GM19025 (cell line): Measurements from ENCODE around the gene CLEC2L.

Experiments
- ATAC-seq: cut with Tn5 transposase; IDR thresholded peaks from one replicate; pipeline ENCODE4 v1.9.1; 2021; ENCODE audit warnings: mild to moderate bottlenecking, low read depth, moderate library complexity; ENCODE audit not compliant: unreplicated experiment

The CLEC2L gene

DNA sequence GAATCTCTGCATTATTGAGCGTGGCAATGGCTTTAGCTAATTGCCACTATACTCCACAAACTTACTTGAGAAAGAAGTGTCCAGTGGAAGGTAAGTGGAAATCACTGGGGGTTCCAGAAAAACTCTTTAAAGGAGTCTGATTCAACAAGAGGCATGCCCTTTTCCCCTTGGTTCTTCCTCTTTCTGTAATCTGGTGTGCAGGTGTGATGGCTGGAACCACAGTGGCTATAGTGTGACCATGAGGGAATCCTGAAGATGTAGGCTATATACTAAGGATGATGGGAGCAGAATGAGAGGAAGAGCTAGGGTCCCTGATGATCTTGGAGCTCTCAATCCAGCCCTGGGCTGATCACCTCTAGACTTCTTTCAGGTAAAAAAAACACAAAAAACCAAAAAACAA, 2.0 kb upstream of the CLEC2L start:
- no peak for ATAC-seq

DNA sequence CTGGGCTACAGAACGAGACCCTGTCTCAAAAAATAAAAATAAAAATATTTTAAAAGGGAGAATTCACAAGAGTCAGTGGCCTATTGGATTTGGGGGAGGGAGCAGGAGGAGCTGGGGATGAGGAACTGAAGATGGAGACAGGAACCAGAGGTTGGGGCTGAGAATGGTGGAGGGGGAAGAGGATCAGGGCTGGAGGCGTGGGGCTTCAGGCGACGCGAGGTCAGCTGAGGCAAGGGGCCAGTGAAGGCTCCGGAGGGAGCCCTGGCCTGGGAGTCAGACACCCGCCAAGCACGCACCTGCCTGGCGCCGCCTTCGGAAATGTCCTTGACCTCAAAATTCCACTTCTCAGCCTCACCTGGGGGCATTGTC, 671 bp upstream of the CLEC2L start:
- no peak for ATAC-seq

DNA sequence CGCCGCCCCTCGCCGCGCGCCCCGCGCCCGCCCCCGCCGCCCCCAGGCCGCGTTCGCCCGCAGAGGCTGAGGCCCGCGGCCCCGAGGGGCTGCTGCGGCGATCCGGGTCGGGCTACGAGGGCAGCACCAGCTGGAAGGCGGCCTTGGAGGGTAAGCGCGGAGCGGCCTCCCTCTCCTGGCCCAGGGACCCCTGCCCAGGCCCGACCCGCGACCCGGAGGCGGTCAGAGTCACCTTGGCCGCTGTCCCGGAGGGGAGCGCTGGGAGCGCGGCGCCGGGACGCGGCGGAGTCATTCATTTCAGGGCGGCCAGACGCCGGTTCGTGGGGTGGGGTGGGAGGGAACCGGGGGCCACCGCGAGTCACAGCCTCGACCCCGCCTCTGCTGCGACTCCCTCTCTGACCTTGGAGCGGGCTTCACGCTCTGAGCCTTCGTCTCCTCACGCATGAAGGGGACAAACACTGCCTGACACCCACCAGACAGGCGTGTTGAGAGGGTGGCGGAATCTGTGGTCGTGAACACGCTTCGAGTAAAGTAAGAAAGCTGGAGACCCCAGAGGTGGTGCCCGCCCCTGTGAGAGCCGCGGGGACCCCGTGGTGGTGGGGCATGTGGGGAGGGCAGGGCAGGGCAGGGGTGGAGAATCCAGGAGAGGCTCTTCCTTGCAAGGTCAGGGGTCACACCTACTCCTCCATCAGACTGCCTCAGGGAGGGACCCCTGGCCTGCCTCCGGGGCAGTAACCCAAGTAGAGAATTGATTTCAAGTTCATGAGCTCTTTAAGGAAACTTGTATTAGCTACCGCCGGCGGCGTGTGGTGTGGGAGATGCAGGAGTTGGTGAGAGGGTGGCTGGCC, 707 bp downstream of the CLEC2L start:
- no peak for ATAC-seq

DNA sequence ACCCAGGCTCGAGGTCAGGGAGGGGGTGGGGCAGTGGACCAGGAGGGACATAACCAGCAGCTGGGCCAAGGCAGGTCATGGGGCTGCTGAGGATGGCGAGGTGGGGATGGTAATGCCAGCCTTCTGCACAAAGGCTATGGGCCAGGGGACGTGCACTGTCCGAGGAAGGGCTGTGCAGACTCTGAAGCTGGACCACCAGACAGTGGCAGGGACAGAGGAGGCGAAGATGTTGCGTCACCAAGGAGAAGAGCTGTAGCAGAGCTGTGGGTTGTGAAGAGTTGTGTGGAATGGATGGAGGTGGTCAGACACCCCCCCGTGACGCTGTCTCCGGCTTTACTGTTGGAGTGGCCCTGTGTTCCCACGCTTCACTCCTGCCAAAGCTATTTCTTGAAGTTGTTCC, 1.8 kb downstream of the CLEC2L start:
- no peak for ATAC-seq

DNA sequence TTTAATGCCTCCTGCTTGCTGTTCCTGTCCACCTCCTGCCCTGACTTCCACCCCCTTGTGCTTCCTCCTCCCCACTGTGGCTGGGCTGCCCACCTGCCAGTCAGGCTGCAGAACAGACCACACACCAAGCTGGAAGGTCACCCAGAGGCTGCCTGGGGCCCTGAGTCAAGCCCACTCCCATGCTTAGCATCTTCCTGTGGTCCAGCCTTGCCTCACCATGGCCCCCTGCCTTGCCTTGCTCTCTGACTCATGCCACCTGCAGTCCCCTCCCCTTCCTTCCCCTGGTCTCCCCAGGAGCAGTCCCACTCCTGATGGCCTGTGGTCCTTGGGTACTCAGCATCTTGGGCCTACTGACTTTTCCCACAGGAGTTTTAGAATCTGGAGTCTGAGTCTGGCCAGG, 2.3 kb downstream of the CLEC2L start:
- no peak for ATAC-seq

DNA sequence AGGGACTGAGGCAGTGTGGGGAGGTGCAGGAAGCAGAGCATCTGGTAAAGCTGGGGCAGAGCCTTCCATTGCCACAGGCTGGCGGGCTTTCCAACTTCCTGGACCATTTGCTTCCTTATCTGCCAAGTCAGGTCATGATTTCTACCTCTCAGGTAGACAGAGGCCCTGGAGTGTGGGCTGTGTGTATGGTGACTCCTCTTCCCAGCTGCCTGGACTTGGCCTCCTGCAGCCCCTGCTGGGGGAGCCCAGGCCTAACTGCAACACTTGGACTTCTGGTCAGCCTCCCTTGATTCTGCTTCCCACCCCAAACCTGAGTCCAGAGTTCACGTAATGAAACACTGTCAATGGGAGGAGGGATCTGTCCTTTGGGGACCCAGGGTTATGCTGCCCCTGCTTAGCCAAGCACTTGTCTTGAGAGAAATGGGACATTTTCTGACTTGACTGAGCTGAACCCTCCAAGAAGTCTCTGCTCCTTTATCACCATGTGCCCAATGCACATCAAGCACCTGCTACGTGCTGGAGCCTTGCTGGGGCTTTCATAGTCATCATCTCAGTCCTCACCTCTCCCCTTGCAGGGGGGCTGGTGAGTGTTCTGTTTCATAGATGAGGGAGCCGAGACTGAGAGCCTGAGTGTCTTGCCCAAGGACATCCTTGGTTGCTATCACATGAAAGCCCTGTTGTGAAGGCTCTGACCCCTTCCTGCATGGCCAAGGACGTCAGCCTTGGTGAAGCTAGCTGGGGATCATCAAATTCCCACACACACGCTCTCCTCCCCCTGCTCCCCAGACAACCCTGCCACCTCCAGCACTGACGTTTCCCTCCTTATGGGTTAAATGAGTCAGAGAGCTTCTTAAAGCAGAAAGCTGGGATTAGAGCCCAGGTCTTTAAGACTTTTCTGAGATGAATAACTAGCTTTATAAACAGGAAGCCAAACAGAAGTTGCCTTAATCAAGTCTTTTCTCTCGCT, 3.4 kb downstream of the CLEC2L start:
- ATAC-seq: no peak

DNA sequence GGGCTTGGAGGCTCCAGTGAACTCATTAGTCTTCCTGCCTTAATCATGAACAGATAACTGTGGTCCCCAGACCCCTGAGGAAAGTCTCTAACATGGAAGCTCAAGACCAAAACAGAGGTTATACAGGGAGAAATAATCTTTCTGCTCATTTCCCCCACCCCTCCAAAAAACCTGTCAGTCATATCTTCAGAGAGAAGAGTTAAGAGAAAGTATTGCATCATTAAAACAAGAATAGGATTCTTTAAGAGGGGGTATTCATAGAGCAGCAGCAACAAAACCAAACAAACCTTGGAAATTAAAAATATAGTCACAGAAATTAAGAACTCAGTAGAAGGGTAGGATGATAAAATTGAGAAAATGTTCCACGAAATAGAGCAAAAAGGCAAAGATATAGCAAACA, 7.6 kb downstream of the CLEC2L start:
- ATAC-seq: no peak

DNA sequence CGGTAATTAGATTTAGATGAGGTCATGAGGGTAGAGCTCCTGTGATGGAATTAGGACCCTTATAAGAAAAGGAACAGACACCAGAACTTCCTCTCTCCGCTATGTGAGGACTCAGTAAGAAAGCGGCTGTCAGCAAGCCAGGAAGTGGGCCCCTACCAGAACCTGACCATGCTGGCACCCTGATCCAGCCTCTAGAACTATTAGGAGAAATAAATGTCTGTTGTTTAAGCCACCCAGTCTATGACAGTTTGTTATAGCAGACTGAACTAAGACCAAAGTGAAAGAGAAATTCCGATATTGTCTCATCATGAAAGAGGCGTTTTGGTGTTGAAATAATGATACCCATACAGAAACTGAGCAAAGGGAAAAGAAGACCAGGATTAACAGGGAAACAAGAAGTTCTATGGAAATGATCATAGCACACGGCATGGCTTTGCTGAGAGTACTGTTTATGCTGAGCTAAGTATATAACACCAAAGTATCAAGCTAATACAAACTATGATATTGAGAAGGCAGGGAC, 9.2 kb downstream of the CLEC2L start:
- ATAC-seq: no peak

DNA sequence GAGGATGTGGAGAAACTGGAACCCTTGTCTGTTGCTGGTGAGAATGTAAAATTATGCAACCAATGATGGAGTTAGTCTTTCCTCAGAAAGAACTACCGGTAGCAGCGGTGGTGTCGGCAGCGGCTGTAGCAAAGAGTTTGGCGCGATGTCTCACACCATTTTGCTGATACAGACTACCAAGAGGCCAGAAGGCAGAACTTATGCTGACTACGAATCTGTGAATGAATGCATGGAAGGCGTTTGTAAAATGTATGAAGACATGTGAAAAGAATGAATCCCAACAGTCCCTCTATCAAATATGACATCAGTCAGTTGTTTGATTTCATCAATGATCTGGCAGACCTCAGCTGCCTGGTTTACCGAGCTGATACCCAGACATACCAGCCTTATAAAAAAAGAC, 10.6 kb downstream of the CLEC2L start:
- no peak for ATAC-seq

DNA sequence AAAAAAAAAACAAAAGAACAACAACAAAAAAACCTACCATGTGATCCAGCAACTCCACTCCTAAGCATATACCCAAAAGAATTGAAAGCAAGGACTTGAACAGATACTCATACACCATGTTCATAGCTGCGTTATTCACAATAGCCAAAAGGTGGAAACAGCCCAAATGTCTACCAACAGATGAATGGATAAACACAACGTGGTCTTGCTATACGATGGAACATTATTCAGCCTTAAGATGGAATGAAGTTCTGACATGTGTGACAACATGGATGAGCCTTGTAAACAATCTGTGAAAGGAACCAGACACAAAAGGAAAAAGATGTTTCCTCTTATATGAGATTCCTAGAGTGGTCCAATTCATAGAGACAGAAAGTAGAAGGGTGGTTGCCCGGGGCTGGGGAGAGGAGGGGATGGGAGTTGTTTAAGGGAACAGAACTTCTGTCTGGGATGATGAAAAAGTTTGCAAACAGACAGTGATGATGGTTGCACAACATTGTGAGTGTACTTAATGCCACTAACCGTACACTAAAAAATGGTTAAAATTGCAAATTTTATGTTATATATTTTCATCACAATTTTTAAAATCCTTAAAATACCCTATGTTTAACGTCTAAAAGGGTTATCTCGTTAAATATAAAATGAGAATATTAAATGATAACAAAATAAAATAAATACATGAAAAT, 11.6 kb downstream of the CLEC2L start:
- no peak for ATAC-seq

DNA sequence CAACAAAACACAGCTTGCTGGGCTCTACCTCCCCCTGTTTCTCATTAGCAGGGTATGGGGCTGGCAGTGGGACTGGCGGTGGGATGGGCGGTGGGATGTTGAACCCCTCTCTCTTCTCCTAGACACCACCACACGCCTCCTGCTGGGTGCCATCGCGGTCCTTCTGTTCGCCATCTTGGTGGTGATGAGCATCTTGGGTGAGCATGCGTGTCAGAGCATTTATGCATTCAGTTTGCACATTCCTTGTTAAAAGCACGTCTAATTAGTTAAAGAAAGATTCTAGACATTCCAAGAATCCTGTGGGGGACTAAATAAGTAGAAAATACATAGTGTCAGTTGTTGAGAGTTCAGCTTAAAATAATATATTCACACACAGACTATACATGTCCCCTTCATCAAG, 12.7 kb downstream of the CLEC2L start:
- ATAC-seq: no peak

DNA sequence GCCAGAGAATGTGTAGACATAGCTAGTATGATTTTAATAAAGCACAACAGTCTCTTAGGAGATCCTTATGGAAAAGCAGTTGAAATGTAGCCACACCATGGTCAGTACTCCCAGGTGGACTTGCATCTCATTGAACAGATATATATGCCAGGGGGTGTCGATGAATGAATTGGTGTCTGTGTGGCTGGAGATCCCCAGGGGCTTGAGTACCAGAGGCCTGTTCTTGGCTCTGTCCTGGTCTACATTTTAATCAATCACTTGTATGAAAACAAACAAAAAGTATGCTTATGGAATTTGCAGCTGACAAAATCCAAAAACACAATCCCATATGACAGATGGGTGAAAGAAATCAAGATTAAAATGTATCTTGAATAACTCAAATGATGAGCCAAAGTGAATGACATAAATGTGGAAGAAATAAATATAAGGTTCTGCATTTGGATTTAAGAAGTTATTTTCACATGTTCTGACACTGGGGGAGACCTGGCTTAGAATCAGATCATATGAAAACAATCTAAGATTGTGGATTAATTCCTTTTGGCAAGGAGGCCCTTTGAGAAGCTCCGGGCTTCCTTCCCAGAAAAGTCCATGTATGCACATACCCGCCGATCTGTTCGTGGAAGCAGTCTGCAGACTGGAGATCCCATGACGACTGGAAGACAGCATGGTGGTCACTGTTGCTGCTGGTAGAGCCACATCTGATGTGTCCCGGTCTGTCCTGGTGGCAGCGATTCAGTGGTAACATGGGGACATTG, 15.6 kb downstream of the CLEC2L start:
- no peak for ATAC-seq

DNA sequence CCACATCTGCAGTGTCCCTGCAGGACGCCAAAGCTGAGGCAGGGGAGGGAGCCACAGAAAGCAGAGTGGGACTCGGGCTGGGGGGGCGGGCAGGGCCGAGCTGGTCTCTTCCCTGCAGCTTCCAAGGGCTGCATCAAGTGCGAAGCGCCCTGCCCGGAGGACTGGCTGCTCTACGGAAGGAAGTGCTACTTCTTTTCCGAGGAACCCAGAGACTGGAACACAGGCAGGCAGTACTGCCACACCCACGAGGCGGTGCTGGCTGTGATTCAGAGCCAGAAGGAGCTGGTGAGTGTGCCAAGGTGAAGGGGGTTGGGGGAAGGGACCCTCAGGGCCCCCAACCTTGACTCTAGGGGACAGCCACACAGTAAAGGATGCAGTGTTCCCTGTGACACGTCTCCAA, 16.7 kb downstream of the CLEC2L start:
- no peak for ATAC-seq

DNA sequence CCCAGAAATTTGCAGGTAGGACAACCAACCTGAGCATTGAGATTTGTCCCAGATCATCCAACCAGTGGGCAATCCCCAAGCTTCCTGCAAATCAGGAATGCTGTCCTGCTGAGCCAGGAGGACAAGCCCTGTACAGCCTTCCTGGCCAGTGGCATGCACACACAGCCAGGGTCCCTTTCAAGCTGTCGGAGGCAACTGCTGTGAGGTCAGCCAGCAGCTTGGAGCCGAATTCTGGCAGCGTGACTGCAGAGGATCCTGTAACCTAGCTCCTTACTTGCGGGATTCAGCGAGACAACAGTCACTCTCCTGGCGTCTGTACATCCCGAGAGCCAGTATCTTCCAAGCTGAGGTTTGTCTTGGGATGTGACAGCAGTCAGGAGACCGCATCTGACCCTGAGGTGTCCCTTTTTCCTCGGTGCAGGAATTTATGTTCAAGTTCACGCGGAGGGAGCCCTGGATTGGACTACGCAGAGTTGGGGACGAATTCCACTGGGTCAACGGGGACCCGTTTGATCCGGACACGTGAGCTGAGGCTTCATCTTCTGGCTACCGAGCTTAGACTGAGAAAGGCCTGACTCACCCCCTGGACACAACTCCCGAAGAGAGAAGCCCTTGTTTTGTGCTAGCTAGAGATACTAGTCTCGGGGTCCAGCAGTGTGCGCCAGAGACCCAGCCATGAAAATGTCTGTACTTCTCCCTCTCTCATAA, 18.3 kb downstream of the CLEC2L start:
- ATAC-seq: no peak

DNA sequence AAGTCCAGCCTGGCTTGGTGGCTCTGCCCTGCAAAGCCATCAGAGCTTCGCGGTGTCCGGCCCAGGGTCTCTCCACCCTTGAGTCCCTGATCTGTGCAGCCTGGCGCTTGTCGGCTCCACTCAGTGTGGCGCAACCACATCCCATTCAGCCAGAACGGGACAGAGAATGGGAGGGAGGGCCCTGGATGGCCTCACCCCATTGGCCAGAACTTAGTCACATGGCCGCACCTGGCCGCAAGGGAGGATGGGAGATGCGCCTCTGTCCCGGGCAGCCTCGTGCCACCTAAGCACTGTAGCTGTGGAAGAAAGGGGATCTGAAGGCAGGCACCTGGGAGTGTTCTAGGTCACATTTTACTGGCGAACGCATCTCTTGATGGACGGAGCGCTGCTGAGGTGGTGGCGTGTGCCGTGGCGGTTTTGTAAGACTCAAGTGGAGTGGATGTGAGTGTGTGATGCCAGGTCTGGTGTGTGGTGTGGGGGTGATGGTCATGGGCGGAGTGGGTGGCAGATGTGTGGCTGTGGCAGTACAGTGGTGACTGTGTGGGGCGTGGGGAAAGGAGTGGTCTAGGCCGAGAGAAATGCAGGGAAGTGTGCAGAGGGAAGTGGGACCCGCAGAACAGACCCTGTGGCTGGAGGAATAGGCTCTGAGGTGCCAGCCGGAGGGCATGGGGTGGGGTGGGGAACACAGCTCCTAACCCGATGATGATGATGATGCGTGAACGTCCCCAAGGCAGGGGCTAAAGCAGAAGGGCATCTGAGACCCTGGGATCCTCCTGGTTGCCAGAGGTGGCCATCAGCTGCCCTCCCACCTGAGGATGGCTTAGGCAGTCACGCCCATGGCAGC, 19.0 kb downstream of the CLEC2L start:
- no peak for ATAC-seq

DNA sequence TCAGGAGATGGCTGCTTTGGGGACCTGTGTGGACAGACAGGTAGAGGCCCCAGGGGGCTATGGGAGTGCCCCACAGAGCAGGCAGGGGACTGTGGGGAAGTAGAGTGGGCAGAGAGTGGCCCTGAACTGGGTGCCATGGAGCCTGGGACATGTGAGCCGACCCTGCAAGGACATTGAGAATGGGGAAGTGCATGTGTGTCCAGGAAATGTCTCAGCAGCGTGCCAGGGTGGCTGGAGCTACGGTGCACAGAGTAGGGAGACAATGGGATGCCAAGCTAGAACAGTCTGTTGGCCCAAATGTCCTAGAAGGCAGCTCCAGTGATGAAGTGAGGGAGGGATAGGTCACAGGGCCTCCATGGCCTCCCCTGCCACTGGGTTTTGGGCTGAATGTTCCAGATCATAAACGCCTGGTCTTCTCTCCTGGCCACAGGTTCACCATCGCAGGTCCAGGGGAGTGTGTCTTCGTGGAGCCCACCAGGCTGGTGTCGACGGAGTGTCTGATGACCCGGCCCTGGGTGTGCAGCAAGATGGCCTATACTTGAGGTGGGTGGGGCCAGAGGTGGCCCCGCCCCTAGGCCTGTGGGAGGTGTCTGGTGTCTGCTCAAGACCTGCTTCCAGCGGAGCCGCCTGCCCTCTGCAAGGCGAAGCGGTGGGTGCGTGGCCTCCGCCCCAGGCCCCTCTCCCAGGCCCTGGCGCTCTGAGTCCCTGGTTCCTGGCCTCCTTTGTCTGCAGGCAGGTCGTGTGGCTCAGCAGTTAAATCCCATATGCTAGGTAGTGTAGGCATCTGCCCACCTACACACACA, 20.5 kb downstream of the CLEC2L start:
- no peak for ATAC-seq

DNA sequence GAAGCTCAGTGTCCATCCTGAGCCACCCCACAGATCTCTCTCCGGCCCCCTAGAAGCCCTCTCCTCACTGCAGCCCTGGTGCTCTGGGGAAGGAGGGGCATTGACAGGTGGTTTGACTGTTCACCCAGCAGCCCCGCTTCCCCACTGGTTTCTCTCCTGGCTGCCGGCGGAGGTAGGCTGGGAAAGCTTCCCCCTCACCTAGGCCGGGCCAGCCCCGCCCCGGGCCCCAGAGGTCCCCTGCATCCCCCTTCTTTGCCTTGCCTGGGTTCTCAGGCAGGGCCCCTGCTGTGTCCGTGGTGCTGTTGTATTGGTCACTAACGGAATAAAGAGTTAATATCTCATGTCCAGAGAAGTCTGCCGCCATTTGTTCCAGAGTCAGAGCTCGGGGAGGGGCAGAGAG, 21.2 kb downstream of the CLEC2L start:
- no peak for ATAC-seq
